Measurements from ENCODE around the gene ACAT1. TPM values are rescaled to one million over a fixed set of nuclear protein-coding genes. Genes with fewer than 3 reads are reported as not detected.

Gene ACAT1
- total and polyA plus RNA-seq, 4 donors: 47.6 to 88.0 (median 52.7) TPM

GRCh38 chr11:108092134-108092533, 29.2 kb upstream of the ACAT1 start:
- ATAC-seq (ENCODE audit: insufficient read depth, low FRiP score): no peak
- DNase-seq: no peak
- Histone ChIP-seq H3K27ac (ENCODE audit: low read depth in 1 of 2, low read length in 1 of 2) (no peak overlapping the region), H3K9ac (ENCODE audit: insufficient read depth in 1 of 2, low read length in 2 of 2) (no peak overlapping the region), H3K36me3 (ENCODE audit: control insufficient read depth in 4 of 4, insufficient read depth in 4 of 4, low read length in 4 of 4) (peaks cover 9 to 32% (median 14%) of the 10 kb centered on the region in 4 donors), H3K4me3 (no peak overlapping the region), H3K4me1 (ENCODE audit: control insufficient read depth in 5 of 5, insufficient read depth in 5 of 5, low read length in 5 of 5) (peaks cover 0 to 3% (median 0%) of the 10 kb centered on the region in 5 donors), H3K9me3 (ENCODE audit: control insufficient read depth in 4 of 4, insufficient read depth in 3 of 4, low read length in 3 of 4) (no peaks in the 10 kb centered on the region), H3K27me3 (ENCODE audit: control insufficient read depth in 3 of 3, insufficient read depth in 3 of 3, low read length in 2 of 3) (no peaks in the 10 kb centered on the region)
- no peak for TF ChIP-seq CTCF (IDR thresholded peaks at IDR 0.05; ENCODE audit: control extremely low read depth, extremely low read depth)
- WGBS, 2 donors: 48% methylated on average over 2 of the region's 2 CpGs

- Histone ChIP-seq H3K27ac (ENCODE audit: low read depth in 1 of 2, low read length in 1 of 2) (no peak overlapping the region), H3K27me3 (ENCODE audit: control insufficient read depth in 3 of 3, insufficient read depth in 3 of 3, low read length in 2 of 3) (no peaks in the 10 kb centered on the region), H3K36me3 (ENCODE audit: control insufficient read depth in 4 of 4, insufficient read depth in 4 of 4, low read length in 4 of 4) (peaks cover 11 to 32% (median 16%) of the 10 kb centered on the region in 4 donors), H3K9ac (ENCODE audit: insufficient read depth in 1 of 2, low read length in 2 of 2) (no peak overlapping the region), H3K4me3 (no peak overlapping the region), H3K4me1 (ENCODE audit: control insufficient read depth in 5 of 5, insufficient read depth in 5 of 5, low read length in 5 of 5) (peaks cover 0 to 3% (median 0%) of the 10 kb centered on the region in 5 donors), H3K9me3 (ENCODE audit: control insufficient read depth in 4 of 4, insufficient read depth in 3 of 4, low read length in 3 of 4) (no peaks in the 10 kb centered on the region)
- DNase-seq (peak in 2 of 3 donors; percentile 24 to 36), ATAC-seq (ENCODE audit: insufficient read depth, low FRiP score) (no peak)
- no peak for TF ChIP-seq CTCF (IDR thresholded peaks at IDR 0.05; ENCODE audit: control extremely low read depth, extremely low read depth)
- WGBS, 2 donors: 74 to 78% methylated on average over 4 of the region's 4 CpGs
Measured at GRCh38 chr11:108093128-108093904, 28.1 kb upstream of the ACAT1 start.

- TF ChIP-seq CTCF (IDR thresholded peaks at IDR 0.05; ENCODE audit: control extremely low read depth, extremely low read depth): no peak
- H3K27me3 ChIP-seq (ENCODE audit: control insufficient read depth in 3 of 3, insufficient read depth in 3 of 3, low read length in 2 of 3): no peaks in the 10 kb centered on the region
- WGBS, 2 donors: 98% methylated on average over 3 of the region's 3 CpGs
- no peak overlapping the region for H3K4me3 ChIP-seq
- DNase-seq (no peak), ATAC-seq (ENCODE audit: insufficient read depth, low FRiP score) (no peak)
- H3K27ac ChIP-seq (ENCODE audit: low read depth in 1 of 2, low read length in 1 of 2): no peak overlapping the region
- H3K9me3 ChIP-seq (ENCODE audit: control insufficient read depth in 4 of 4, insufficient read depth in 3 of 4, low read length in 3 of 4): no peaks in the 10 kb centered on the region
- H3K9ac ChIP-seq (ENCODE audit: insufficient read depth in 1 of 2, low read length in 2 of 2): no peak overlapping the region
- peaks cover 0 to 8% (median 0%) of the 10 kb centered on the region in 5 donors for H3K4me1 ChIP-seq (ENCODE audit: control insufficient read depth in 5 of 5, insufficient read depth in 5 of 5, low read length in 5 of 5)
- H3K36me3 ChIP-seq (ENCODE audit: control insufficient read depth in 4 of 4, insufficient read depth in 4 of 4, low read length in 4 of 4): peaks cover 13 to 27% (median 18%) of the 10 kb centered on the region in 4 donors
Measured at GRCh38 chr11:108097179-108097578, 24.2 kb upstream of the ACAT1 start.
